ENCODE data around the gene COL4A1.

DNA sequence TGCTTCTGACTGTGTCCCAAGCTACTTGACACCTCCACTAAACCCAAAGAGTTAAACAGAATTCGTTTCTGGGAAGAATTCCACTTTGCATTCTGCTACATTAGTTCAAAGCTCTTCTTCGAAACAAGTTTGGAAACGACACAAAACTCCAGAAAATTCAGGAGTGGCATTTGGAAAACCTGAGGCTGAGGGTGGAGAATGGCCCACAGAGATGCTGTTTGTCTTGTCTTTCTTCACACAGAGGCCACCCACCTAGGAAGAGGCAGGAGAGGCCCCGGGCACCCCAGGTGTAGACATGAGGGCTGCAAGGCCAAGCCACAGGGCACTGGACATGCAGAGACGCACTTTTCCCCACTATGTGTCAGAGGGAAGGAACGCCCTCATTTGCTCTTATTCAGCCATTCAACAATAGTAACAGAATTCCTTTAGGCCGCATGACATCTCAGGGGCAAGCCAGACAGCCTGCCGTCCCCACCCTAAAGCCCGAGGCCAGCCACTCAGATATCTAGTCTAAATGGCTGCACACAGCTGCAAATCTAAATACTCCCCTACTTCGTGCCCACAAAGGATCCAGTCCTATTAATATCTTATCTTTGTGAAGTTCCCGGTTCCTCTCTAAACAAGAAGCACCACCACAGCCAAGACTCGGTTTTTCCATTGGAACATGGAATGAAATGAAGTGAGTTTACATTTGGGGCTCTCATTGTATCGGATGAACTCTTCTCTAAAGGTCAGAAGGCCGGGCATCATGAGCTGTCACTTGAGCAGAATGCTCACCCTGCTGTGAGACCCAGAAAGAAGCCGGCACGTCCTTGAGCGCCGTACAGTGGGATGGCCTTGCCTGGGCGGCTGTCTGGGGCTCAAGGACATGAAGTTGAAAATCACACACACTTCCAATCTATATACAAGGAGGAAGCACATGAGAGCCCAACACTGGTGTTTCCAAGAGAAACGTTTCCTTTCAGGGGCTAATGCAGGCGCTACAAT is 19.8 kb downstream of the COL4A1 start:
- TF ChIP-seq, protein P1, sequence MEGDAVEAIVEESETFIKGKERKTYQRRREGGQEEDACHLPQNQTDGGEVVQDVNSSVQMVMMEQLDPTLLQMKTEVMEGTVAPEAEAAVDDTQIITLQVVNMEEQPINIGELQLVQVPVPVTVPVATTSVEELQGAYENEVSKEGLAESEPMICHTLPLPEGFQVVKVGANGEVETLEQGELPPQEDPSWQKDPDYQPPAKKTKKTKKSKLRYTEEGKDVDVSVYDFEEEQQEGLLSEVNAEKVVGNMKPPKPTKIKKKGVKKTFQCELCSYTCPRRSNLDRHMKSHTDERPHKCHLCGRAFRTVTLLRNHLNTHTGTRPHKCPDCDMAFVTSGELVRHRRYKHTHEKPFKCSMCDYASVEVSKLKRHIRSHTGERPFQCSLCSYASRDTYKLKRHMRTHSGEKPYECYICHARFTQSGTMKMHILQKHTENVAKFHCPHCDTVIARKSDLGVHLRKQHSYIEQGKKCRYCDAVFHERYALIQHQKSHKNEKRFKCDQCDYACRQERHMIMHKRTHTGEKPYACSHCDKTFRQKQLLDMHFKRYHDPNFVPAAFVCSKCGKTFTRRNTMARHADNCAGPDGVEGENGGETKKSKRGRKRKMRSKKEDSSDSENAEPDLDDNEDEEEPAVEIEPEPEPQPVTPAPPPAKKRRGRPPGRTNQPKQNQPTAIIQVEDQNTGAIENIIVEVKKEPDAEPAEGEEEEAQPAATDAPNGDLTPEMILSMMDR (IDR thresholded peaks at IDR 0.05), result no peak
- no peak for TF ChIP-seq EZH2 (IDR thresholded peaks at IDR 0.05)
- no peak for TF ChIP-seq EZH2phosphoT487 (IDR thresholded peaks at IDR 0.05)

Data from neural progenitor cell (in vitro differentiated cells).